HEK293 (cell line): Measurements from ENCODE around the gene ATP5IF1.

Source experiments
- CTCF ChIA-PET: fragments of 350-600 bp; formaldehyde crosslinking; extraction: SDS; loops from one replicate; lab custom pipeline; 2021; ENCODE audit warnings: antibody characterized with exemption; lab: Yijun Ruan, JAX
- POLR2A ChIA-PET: fragments of 300-600 bp; formaldehyde crosslinking; extraction: SDS; loops from one replicate; lab custom pipeline; 2020; ENCODE audit warnings: antibody characterized with exemption, inconsistent platforms; lab: Yijun Ruan, JAX
- H3K27ac ChIP-seq: fragments of 200-500 bp; sonication (Bioruptor generic); 2 replicates; pipeline ENCODE4 v1.5.1; 2014; ENCODE audit warnings: low read depth, low read length, control low read depth, inconsistent platforms; ENCODE audit errors: extremely low read depth
- H3K36me3 ChIP-seq, 2 experiments: fragments of 200-500 bp in 1 of 2; sonication (Bioruptor generic) in 1 of 2; 1 replicate in 1 of 2; 2 replicates in 1 of 2; pipeline ENCODE4 v1.5.1; 2014 to 2017; ENCODE audit warnings: inconsistent platforms in 2 of 2, low read length in 2 of 2; ENCODE audit not compliant: control insufficient read depth in 2 of 2, insufficient read depth in 1 of 2
- H3K4me1 ChIP-seq: fragments of 200-500 bp; sonication (Bioruptor generic); 2 replicates; pipeline ENCODE4 v1.5.1; 2014; ENCODE audit warnings: mild to moderate bottlenecking, low read length, inconsistent platforms; ENCODE audit not compliant: control insufficient read depth, insufficient read depth
- H3K4me3 ChIP-seq: 2 replicates; pipeline ENCODE4 v1.5.1; 2011; ENCODE audit warnings: low read depth, mild to moderate bottlenecking, control low read depth, low read length, moderate library complexity
- H3K9me3 ChIP-seq: fragments of 200-500 bp; sonication (Bioruptor generic); 2 replicates; pipeline ENCODE4 v1.5.1; 2014; ENCODE audit warnings: low read depth, low read length, inconsistent platforms; ENCODE audit not compliant: control insufficient read depth, insufficient read depth
- BCL11A ChIP-seq: fragments of 450-650 bp; formaldehyde crosslinking; IDR thresholded peaks from 2 replicates; pipeline ENCODE4 v1.5.1; 2016; ENCODE audit warnings: low read depth, missing biosample characterization, missing genetic modification characterization
- MEIS1 ChIP-seq: sonication (generic); formaldehyde crosslinking; IDR thresholded peaks from 2 replicates; pipeline ENCODE4 v1.8.1; 2022; ENCODE audit warnings: missing genetic modification reagents, mild to moderate bottlenecking, borderline replicate concordance
- RBAK ChIP-seq: fragments of 450-650 bp; formaldehyde crosslinking; IDR thresholded peaks from 2 replicates; pipeline ENCODE4 v1.5.1; 2016; ENCODE audit warnings: missing biosample characterization, missing genetic modification characterization
- SALL2 ChIP-seq: fragments of 450-650 bp; formaldehyde crosslinking; IDR thresholded peaks from 2 replicates; pipeline ENCODE4 v1.5.0; 2017; ENCODE audit warnings: missing biosample characterization, mild to moderate bottlenecking, missing genetic modification characterization, borderline replicate concordance
- SCRT1 ChIP-seq: fragments of 450-650 bp; formaldehyde crosslinking; IDR thresholded peaks from 2 replicates; pipeline ENCODE4 v1.5.1; 2016; ENCODE audit warnings: missing biosample characterization, missing genetic modification characterization, borderline replicate concordance
- SP2 ChIP-seq: fragments of 450-650 bp; formaldehyde crosslinking; IDR thresholded peaks from 2 replicates; pipeline ENCODE4 v1.5.1; 2016; ENCODE audit warnings: missing biosample characterization, missing genetic modification characterization
- TCF7L2 ChIP-seq: IDR thresholded peaks from 2 replicates; pipeline ENCODE4 v1.6.1; 2011; ENCODE audit warnings: low read depth, mild to moderate bottlenecking, inconsistent platforms, low read length, moderate library complexity, borderline replicate concordance
- ZBTB20 ChIP-seq: fragments of 450-650 bp; formaldehyde crosslinking; IDR thresholded peaks from 2 replicates; pipeline ENCODE4 v1.5.1; 2016; ENCODE audit warnings: missing biosample characterization, missing genetic modification characterization
- ZNF157 ChIP-seq: fragments of 450-650 bp; formaldehyde crosslinking; IDR thresholded peaks from 2 replicates; pipeline ENCODE4 v1.5.1; 2016; ENCODE audit warnings: missing biosample characterization, missing genetic modification characterization
- ZNF169 ChIP-seq: fragments of 450-650 bp; formaldehyde crosslinking; IDR thresholded peaks from 2 replicates; pipeline ENCODE4 v1.5.1; 2016; ENCODE audit warnings: missing biosample characterization, missing genetic modification characterization
- ZNF174 ChIP-seq: fragments of 450-650 bp; formaldehyde crosslinking; IDR thresholded peaks from 2 replicates; pipeline ENCODE4 v1.5.0; 2017; ENCODE audit warnings: missing biosample characterization, mild to moderate bottlenecking, missing genetic modification characterization
- ZNF2 ChIP-seq: fragments of 450-650 bp; formaldehyde crosslinking; IDR thresholded peaks from 2 replicates; pipeline ENCODE4 v1.5.1; 2016; ENCODE audit warnings: missing biosample characterization, missing genetic modification characterization
- ZNF280D ChIP-seq: fragments of 450-650 bp; formaldehyde crosslinking; IDR thresholded peaks from 2 replicates; pipeline ENCODE4 v1.5.1; 2016; ENCODE audit warnings: missing biosample characterization, missing genetic modification characterization
- ZNF302 ChIP-seq: fragments of 450-650 bp; formaldehyde crosslinking; IDR thresholded peaks from 2 replicates; pipeline ENCODE4 v1.5.1; 2016; ENCODE audit warnings: missing biosample characterization, missing genetic modification characterization, low read depth
- ZNF521 ChIP-seq: fragments of 450-650 bp; formaldehyde crosslinking; IDR thresholded peaks from 2 replicates; pipeline ENCODE4 v1.5.1; 2017; ENCODE audit warnings: missing biosample characterization, mild to moderate bottlenecking, missing genetic modification characterization
- ZNF600 ChIP-seq: fragments of 450-650 bp; formaldehyde crosslinking; IDR thresholded peaks from 2 replicates; pipeline ENCODE4 v1.5.1; 2016; ENCODE audit warnings: missing biosample characterization, missing genetic modification characterization
- ZNF621 ChIP-seq: fragments of 450-650 bp; formaldehyde crosslinking; IDR thresholded peaks from 2 replicates; pipeline ENCODE4 v1.5.1; 2017; ENCODE audit warnings: missing biosample characterization, missing genetic modification characterization
- ZNF664 ChIP-seq: fragments of 450-650 bp; formaldehyde crosslinking; IDR thresholded peaks from 2 replicates; pipeline ENCODE4 v1.5.1; 2016; ENCODE audit warnings: missing biosample characterization, missing genetic modification characterization
- ZNF670 ChIP-seq: fragments of 450-650 bp; formaldehyde crosslinking; IDR thresholded peaks from 2 replicates; pipeline ENCODE4 v1.5.1; 2016; ENCODE audit warnings: missing biosample characterization, missing genetic modification characterization, low read depth
- ZNF692 ChIP-seq: fragments of 450-650 bp; formaldehyde crosslinking; IDR thresholded peaks from 2 replicates; pipeline ENCODE4 v1.5.1; 2016; ENCODE audit warnings: missing biosample characterization, missing genetic modification characterization
- TF ChIP-seq, protein P1 (sequence below): fragments of 450-650 bp; formaldehyde crosslinking; IDR thresholded peaks from 2 replicates; pipeline ENCODE4 v1.5.1; 2016; ENCODE audit warnings: missing biosample characterization, missing genetic modification characterization
- TF ChIP-seq, protein P2 (sequence below): fragments of 450-650 bp; formaldehyde crosslinking; IDR thresholded peaks from 2 replicates; pipeline ENCODE4 v1.5.1; 2017; ENCODE audit warnings: missing biosample characterization, mild to moderate bottlenecking, missing genetic modification characterization, moderate library complexity

The ATP5IF1 gene

DNA sequence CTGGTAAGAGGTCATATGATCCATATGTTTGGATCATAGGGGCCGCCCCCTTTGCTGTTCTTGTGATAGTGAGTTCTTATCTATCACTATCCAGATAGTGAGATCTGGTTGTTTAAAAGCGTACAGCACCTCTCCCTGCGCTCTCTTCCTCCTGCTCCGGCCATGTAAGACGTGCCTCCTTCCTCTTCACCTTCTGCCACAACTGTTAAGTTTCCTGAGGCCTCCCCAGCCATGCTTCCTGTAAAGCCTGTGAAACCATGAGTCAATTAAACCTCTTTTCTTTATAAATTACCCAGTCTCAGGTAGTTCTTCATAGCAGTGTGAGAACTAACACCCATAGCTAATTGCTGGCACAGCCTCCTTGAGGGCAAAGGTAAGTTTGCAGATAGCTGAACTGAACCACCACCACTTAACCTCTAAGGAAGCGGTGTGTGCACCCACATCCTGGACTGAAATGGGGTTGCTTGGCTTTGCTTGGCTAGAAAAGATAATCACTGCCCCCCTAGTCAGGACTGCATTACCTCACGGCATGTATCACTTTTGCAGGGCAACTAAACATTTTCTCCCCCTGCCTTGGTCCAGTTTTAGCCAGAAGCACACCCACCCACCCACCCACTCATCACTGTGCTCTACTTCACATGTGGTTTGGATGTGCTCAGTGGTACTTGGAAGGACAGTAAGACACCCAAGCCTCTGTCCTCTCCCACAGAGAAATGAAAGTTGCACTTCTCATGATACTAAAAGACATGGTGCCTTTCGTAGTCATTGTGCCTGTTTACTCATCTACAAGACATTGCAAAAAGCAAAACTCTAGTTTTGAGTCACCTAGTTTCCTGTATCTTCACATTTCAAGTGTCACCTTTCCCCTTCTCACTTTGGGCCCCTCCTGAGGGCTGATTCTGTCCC lies 36.3 kb upstream of the ATP5IF1 start:
- CTCF ChIA-PET: interaction anchor here (0.9 kb wide), 1 partner anchor 10 kb away, joined by 3 read pairs; no protein-coding TSS in a partner anchor
- Histone ChIP-seq H3K27ac (no peak overlapping the region), H3K4me3 (no peak overlapping the region), H3K9me3 (no peaks in the 10 kb centered on the region), H3K4me1 (peaks cover 7% of the 10 kb centered on the region; the same call in 1 of the 2 replicates), H3K36me3 (peaks cover 34 to 66% of the 10 kb centered on the region in 2 experiments)
- POLR2A ChIA-PET: no interaction called here
- TF ChIP-seq ZNF280D (tag by site-specific recombination): no peak
- no peak for TF ChIP-seq MEIS1 (CRISPR knock-in tag)
- TF ChIP-seq ZNF2 (tag by site-specific recombination): no peak
- TF ChIP-seq SP2 (tag by site-specific recombination): no peak
- TF ChIP-seq ZNF600 (tag by site-specific recombination): no peak
- TF ChIP-seq SALL2 (tag by site-specific recombination): no peak
- no peak for TF ChIP-seq ZNF664 (tag by site-specific recombination)

DNA sequence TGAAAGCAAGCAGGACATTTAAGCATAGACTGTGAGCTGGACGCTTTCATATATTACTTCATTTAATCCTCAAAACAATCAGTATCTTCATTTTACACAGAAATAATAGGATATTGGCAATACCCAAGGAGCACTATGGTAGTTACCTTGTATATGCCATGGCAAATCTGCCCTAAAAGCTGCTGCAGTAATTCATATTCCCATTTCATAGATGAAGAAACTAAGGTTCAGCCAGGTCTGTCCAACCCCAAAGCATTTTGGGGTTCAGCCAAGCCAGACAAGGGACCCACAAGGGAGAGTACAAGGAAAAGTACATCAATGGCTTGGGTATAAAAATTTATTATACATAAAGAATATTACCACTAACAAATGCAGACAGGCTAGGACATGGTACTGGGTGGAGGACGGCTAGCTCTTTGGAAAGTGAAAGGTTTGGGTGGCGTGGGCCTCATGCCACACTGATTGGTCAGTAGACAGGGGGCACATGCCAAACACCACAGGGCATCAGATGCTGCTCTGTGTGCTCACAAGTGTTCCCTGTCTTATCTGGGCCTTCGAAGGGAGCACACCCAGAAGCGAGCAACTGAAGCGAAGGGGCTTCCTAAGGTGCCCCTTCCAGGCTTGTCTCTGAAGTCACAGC lies 35.6 kb upstream of the ATP5IF1 start:
- Histone ChIP-seq H3K4me1 (peaks cover 7% of the 10 kb centered on the region; the same call in 1 of the 2 replicates), H3K9me3 (no peaks in the 10 kb centered on the region), H3K36me3 (peaks cover 42 to 74% of the 10 kb centered on the region in 2 experiments), H3K27ac (no peak overlapping the region), H3K4me3 (no peak overlapping the region)
- TF ChIP-seq ZNF664 (tag by site-specific recombination) (peak; percentile 46; the same call in 1 of the 2 replicates), ZNF621 (tag by site-specific recombination) (no peak)
- ChIA-PET POLR2A (no interaction called here), CTCF (no interaction called here)

DNA sequence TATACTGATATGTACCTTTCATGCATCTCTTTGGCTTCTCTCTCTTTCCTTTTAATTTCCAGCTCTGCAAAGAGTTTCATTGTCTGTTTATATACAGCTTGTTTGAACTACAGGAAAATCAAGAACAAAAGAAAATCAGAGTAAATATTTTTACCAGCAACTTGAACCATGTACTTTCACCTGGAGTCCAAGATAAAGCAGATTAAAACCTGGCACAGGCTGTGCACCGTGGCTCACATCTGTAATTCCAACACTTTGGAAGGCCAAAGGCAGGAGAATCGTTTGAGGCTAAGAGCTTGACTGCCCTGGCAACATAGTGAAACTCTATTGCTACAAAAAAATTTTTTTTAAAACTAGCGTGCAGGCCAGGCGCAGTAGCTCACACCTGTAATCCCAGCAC lies 30.7 kb upstream of the ATP5IF1 start:
- H3K4me1 ChIP-seq: no peaks in the 10 kb centered on the region
- H3K27ac ChIP-seq: no peak overlapping the region
- H3K4me3 ChIP-seq: no peak overlapping the region
- CTCF ChIA-PET: interaction anchor here (1.2 to 1.3 kb wide), 2 partner anchors 9 to 113 kb away, joined by 3 to 7 read pairs; no protein-coding TSS in a partner anchor
- POLR2A ChIA-PET: no interaction called here
- H3K36me3 ChIP-seq: peaks cover 56 to 88% of the 10 kb centered on the region in 2 experiments
- H3K9me3 ChIP-seq: no peaks in the 10 kb centered on the region
- TF ChIP-seq, protein P1, sequence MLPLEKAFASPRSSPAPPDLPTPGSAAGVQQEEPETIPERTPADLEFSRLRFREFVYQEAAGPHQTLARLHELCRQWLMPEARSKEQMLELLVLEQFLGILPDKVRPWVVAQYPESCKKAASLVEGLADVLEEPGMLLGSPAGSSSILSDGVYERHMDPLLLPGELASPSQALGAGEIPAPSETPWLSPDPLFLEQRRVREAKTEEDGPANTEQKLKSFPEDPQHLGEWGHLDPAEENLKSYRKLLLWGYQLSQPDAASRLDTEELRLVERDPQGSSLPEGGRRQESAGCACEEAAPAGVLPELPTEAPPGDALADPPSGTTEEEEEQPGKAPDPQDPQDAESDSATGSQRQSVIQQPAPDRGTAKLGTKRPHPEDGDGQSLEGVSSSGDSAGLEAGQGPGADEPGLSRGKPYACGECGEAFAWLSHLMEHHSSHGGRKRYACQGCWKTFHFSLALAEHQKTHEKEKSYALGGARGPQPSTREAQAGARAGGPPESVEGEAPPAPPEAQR (tag by site-specific recombination): no peak
- TF ChIP-seq ZNF174 (tag by site-specific recombination) (no peak), ZBTB20 (tag by site-specific recombination) (no peak), ZNF521 (tag by site-specific recombination) (no peak), ZNF692 (tag by site-specific recombination) (no peak), ZNF169 (no peak), ZNF670 (no peak), BCL11A (tag by site-specific recombination) (no peak), RBAK (tag by site-specific recombination) (no peak), SCRT1 (tag by site-specific recombination) (no peak), TCF7L2 (no peak), ZNF302 (no peak), ZNF157 (tag by site-specific recombination) (no peak)
- TF ChIP-seq, protein P2, sequence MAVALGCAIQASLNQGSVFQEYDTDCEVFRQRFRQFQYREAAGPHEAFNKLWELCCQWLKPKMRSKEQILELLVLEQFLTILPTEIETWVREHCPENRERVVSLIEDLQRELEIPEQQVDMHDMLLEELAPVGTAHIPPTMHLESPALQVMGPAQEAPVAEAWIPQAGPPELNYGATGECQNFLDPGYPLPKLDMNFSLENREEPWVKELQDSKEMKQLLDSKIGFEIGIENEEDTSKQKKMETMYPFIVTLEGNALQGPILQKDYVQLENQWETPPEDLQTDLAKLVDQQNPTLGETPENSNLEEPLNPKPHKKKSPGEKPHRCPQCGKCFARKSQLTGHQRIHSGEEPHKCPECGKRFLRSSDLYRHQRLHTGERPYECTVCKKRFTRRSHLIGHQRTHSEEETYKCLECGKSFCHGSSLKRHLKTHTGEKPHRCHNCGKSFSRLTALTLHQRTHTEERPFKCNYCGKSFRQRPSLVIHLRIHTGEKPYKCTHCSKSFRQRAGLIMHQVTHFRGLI: no peak
